H9 (cell line): Measurements from ENCODE around the gene LPP. TPM values are rescaled to one million over a fixed set of nuclear protein-coding genes. Genes with fewer than 3 reads are reported as not detected.
A peak's percentile ranks its signal among the peaks of the same experiment; 100 is the strongest.

ENCODE experiments used
- DNase-seq: peaks from one replicate; pipeline ENCODE4 v3.0.0-alpha.2; 2017
- H2AFZ ChIP-seq: one replicate; pipeline ENCODE4 v1.6.1; 2013; ENCODE audit warnings: mild to moderate bottlenecking, low read length, control low read depth, moderate library complexity
- H2AK5ac ChIP-seq: 2 replicates; pipeline ENCODE4 v1.6.1; 2013; ENCODE audit warnings: low read length, control low read depth, mixed read lengths; ENCODE audit not compliant: insufficient read length
- H2BK120ac ChIP-seq: one replicate; pipeline ENCODE4 v1.6.1; 2013; ENCODE audit warnings: low read depth, mild to moderate bottlenecking, low read length, control low read depth, inconsistent platforms; ENCODE audit not compliant: poor library complexity, severe bottlenecking
- H2BK12ac ChIP-seq: 2 replicates; pipeline ENCODE4 v1.6.1; 2013; ENCODE audit warnings: low read length, control low read depth, mixed read lengths, low read depth; ENCODE audit not compliant: insufficient read length
- H2BK15ac ChIP-seq: 2 replicates; pipeline ENCODE4 v1.6.1; 2013; ENCODE audit warnings: low read depth, low read length, control low read depth
- H2BK20ac ChIP-seq: one replicate; pipeline ENCODE4 v1.6.1; 2013; ENCODE audit warnings: low read depth, mild to moderate bottlenecking, low read length, control low read depth, inconsistent platforms; ENCODE audit not compliant: poor library complexity, severe bottlenecking
- H2BK5ac ChIP-seq: 2 replicates; pipeline ENCODE4 v1.6.1; 2013; ENCODE audit warnings: low read length, control low read depth, mixed read lengths; ENCODE audit not compliant: insufficient read length
- H3K14ac ChIP-seq: 2 replicates; pipeline ENCODE4 v1.6.1; 2013; ENCODE audit warnings: low read length, control low read depth; ENCODE audit not compliant: insufficient read depth
- H3K18ac ChIP-seq: 2 replicates; pipeline ENCODE4 v1.6.1; 2013; ENCODE audit warnings: low read depth, mild to moderate bottlenecking, mixed read lengths, low read length, control low read depth; ENCODE audit not compliant: insufficient read length
- H3K23ac ChIP-seq: 2 replicates; pipeline ENCODE4 v1.6.1; 2013; ENCODE audit warnings: low read length, control low read depth, mixed read lengths, low read depth; ENCODE audit not compliant: insufficient read length
- H3K23me2 ChIP-seq: 2 replicates; pipeline ENCODE4 v1.6.1; 2013; ENCODE audit warnings: low read depth, mild to moderate bottlenecking, mixed read lengths, low read length, control low read depth; ENCODE audit not compliant: insufficient read length, poor library complexity, severe bottlenecking
- H3K27ac ChIP-seq: 2 replicates; pipeline ENCODE4 v1.5.1; 2013; ENCODE audit warnings: low read length, control low read depth, mixed read lengths, low read depth; ENCODE audit not compliant: insufficient read length
- H3K27me3 ChIP-seq: 2 replicates; pipeline ENCODE4 v1.6.1; 2013; ENCODE audit warnings: low read length, control low read depth, inconsistent platforms; ENCODE audit not compliant: insufficient read depth
- H3K4ac ChIP-seq: 2 replicates; pipeline ENCODE4 v1.6.1; 2013; ENCODE audit warnings: low read depth, mild to moderate bottlenecking, control low read depth, inconsistent platforms, low read length, moderate library complexity
- H3K4me1 ChIP-seq: 2 replicates; pipeline ENCODE4 v1.6.1; 2013; ENCODE audit warnings: low read length, control low read depth, inconsistent platforms; ENCODE audit not compliant: insufficient read depth
- H3K4me2 ChIP-seq: 2 replicates; pipeline ENCODE4 v1.6.1; 2013; ENCODE audit warnings: low read length, control low read depth, mixed read lengths; ENCODE audit not compliant: insufficient read length, insufficient read depth
- H3K56ac ChIP-seq: 2 replicates; pipeline ENCODE4 v1.6.1; 2013; ENCODE audit warnings: low read depth, mild to moderate bottlenecking, mixed read lengths, low read length, control low read depth; ENCODE audit not compliant: insufficient read length
- H3K79me1 ChIP-seq: 2 replicates; pipeline ENCODE4 v1.6.1; 2013; ENCODE audit warnings: low read depth, mild to moderate bottlenecking, moderate library complexity, low read length, control low read depth, inconsistent platforms; ENCODE audit not compliant: insufficient read depth, poor library complexity, severe bottlenecking
- H3K79me2 ChIP-seq: 2 replicates; pipeline ENCODE4 v1.6.1; 2013; ENCODE audit warnings: low read length, control low read depth, inconsistent platforms; ENCODE audit not compliant: insufficient read depth
- H3K9ac ChIP-seq: 2 replicates; pipeline ENCODE4 v1.6.1; 2013; ENCODE audit warnings: low read length, control low read depth, mixed read lengths; ENCODE audit not compliant: insufficient read length; ENCODE audit errors: extremely low read depth
- H3K9me3 ChIP-seq: one replicate; pipeline ENCODE4 v1.6.1; 2013; ENCODE audit warnings: low read depth, low read length, inconsistent platforms; ENCODE audit not compliant: control insufficient read depth
- H3T11ph ChIP-seq: one replicate; pipeline ENCODE4 v1.6.1; 2013; ENCODE audit warnings: mild to moderate bottlenecking, low read length, control low read depth, inconsistent platforms
- H4K20me1 ChIP-seq: one replicate; pipeline ENCODE4 v1.6.1; 2013; ENCODE audit not compliant: control insufficient read depth, insufficient read length, insufficient read depth
- H4K5ac ChIP-seq: 2 replicates; pipeline ENCODE4 v1.6.1; 2013; ENCODE audit warnings: low read depth, mild to moderate bottlenecking, mixed read lengths, low read length, control low read depth; ENCODE audit not compliant: insufficient read length
- H4K8ac ChIP-seq: replicated peaks from 2 replicates; pipeline ENCODE4 v1.6.1; 2013; ENCODE audit warnings: low read length, control low read depth, mixed read lengths, low read depth; ENCODE audit not compliant: insufficient read length
- H4K91ac ChIP-seq: 2 replicates; pipeline ENCODE4 v1.6.1; 2013; ENCODE audit warnings: low read depth, mild to moderate bottlenecking, moderate library complexity, mixed read lengths, low read length, control low read depth; ENCODE audit not compliant: insufficient read length
- H3K27ac Mint-ChIP-seq, 3 experiments: 2 replicates in 2 of 3; 3 replicates in 1 of 3; pipeline ENCODE4 v1.8.0; 2020 to 2021; ENCODE audit warnings: mixed read lengths in 3 of 3, mild to moderate bottlenecking in 1 of 3, moderate library complexity in 1 of 3
- H3K27me3 Mint-ChIP-seq: 2 replicates; pipeline ENCODE4 v1.8.0; 2021; ENCODE audit warnings: low read depth, mild to moderate bottlenecking, moderate library complexity, mixed read lengths
- H3K36me3 Mint-ChIP-seq, 3 experiments: 2 replicates in 2 of 3; 3 replicates in 1 of 3; pipeline ENCODE4 v1.8.0; 2020 to 2021; ENCODE audit warnings: low read depth in 3 of 3, mixed read lengths in 3 of 3; ENCODE audit not compliant: insufficient read depth in 1 of 3
- H3K4me1 Mint-ChIP-seq, 2 experiments: 2 replicates each; pipeline ENCODE4 v1.8.0; 2020; ENCODE audit warnings: mixed read lengths in 2 of 2
- H3K4me3 Mint-ChIP-seq, 2 experiments: 2 replicates in 1 of 2; 3 replicates in 1 of 2; pipeline ENCODE4 v1.8.0; 2020 to 2021; ENCODE audit warnings: mild to moderate bottlenecking in 2 of 2, mixed read lengths in 2 of 2, moderate library complexity in 1 of 2
- H3K9me3 Mint-ChIP-seq, 2 experiments: 2 replicates in 1 of 2; 3 replicates in 1 of 2; pipeline ENCODE4 v1.8.0; 2020; ENCODE audit warnings: mild to moderate bottlenecking in 2 of 2, mixed read lengths in 2 of 2, moderate library complexity in 1 of 2
- CTCF ChIP-seq: fragments of 200-600 bp; sonication (generic); conservative IDR thresholded peaks from 3 replicates; pipeline ENCODE4 v1.8.0; 2021; ENCODE audit warnings: antibody characterized with exemption, mild to moderate bottlenecking
- WGBS: extraction: QIAGEN DNeasy Blood & Tissue Kit; methylation state at CpG from one replicate; pipeline ENCODE4 v1.1.7; 2013; ENCODE audit warnings: missing lambda C conversion rate, low lambda C conversion rate, mixed read lengths; ENCODE audit not compliant: insufficient read length; ENCODE audit errors: extremely low coverage; 5-methylcytosine and 5-hydroxymethylcytosine counted together
- total RNA-seq: library from RNA; stranded (reverse); gene quantifications from 2 replicates; pipeline ENCODE4 v1.2.1, GENCODE V29; 2021

Gene LPP
- total RNA-seq, 1 experiment from 2014 or later = 64.6 TPM

- no peaks in the 10 kb centered on the region for H3K9me3 Mint-ChIP-seq
- no peaks in the 10 kb centered on the region for H3K23me2 ChIP-seq
- no peak overlapping the region for H3K27ac ChIP-seq
- H4K5ac ChIP-seq = no peak overlapping the region
- no peak overlapping the region for H3K4ac ChIP-seq
- H3K36me3 Mint-ChIP-seq = no peaks in the 10 kb centered on the region
- no peak overlapping the region for H2BK120ac ChIP-seq
- H4K20me1 ChIP-seq = no peaks in the 10 kb centered on the region
- no peak for TF ChIP-seq CTCF
- no peak for DNase-seq
- H3K79me1 ChIP-seq = peaks cover 3% of the 10 kb centered on the region
- H2BK20ac ChIP-seq = no peak overlapping the region
- H3K9me3 ChIP-seq = no peaks in the 10 kb centered on the region
- H4K8ac ChIP-seq = no peak overlapping the region
- H3K9ac ChIP-seq = no peak overlapping the region
- no peak overlapping the region for H3K23ac ChIP-seq
- no peak overlapping the region for H3K4me3 Mint-ChIP-seq
- H3K18ac ChIP-seq = no peak overlapping the region
- H3T11ph ChIP-seq = no peak overlapping the region
- H3K79me2 ChIP-seq = no peaks in the 10 kb centered on the region
- H2BK15ac ChIP-seq = no peak overlapping the region
- no peak overlapping the region for H3K4me2 ChIP-seq
- no CpG with 5 or more reads among the region's 6 CpGs for WGBS
- H2AFZ ChIP-seq = no peak overlapping the region
- no peak overlapping the region for H3K14ac ChIP-seq
- no peaks in the 10 kb centered on the region for H3K27me3 Mint-ChIP-seq
- H3K4me1 ChIP-seq = no peaks in the 10 kb centered on the region
- H3K27me3 ChIP-seq = no peaks in the 10 kb centered on the region
- H3K4me1 Mint-ChIP-seq = peaks cover 4% of the 10 kb centered on the region in 2 experiments
- H3K56ac ChIP-seq = no peak overlapping the region
- H2AK5ac ChIP-seq = no peak overlapping the region
- H4K91ac ChIP-seq = no peak overlapping the region
- no peak overlapping the region for H2BK12ac ChIP-seq
- peak overlapping the region in 1 of 3 experiments; percentile 10; a peak in 1 of 7 replicates for H3K27ac Mint-ChIP-seq
- H2BK5ac ChIP-seq = no peak overlapping the region
Measured at GRCh38 chr3:188453431-188454384, 299.8 kb downstream of the LPP start.
